Esophagus muscularis mucosa (tissue), 3 donors: ENCODE results near the gene ATG9A.

Experiments
- CTCF ChIP-seq, 3 experiments: fragments of 200-600 bp in 2 of 3; fragments of 450-650 bp in 1 of 3; sonication (generic) in 2 of 3; IDR thresholded peaks; one replicate each; pipeline ENCODE4 v1.5.1; 2017 to 2019; ENCODE audit warnings: antibody characterized with exemption in 3 of 3, mild to moderate bottlenecking in 2 of 3, moderate library complexity in 1 of 3
- POLR2A ChIP-seq: fragments of 450-650 bp; IDR thresholded peaks from one replicate; pipeline ENCODE4 v1.6.1; 2017; ENCODE audit warnings: antibody characterized with exemption, moderate library complexity, mild to moderate bottlenecking, low read depth

- TF ChIP-seq CTCF (IDR thresholded peaks at IDR 0.05) (no peak), POLR2A (no peak)
Observed at GRCh38 chr2:219270055-219270372, 40.6 kb upstream of the ATG9A start.
